ENCODE measurements around the gene KASH5.

The KASH5 gene

DNA sequence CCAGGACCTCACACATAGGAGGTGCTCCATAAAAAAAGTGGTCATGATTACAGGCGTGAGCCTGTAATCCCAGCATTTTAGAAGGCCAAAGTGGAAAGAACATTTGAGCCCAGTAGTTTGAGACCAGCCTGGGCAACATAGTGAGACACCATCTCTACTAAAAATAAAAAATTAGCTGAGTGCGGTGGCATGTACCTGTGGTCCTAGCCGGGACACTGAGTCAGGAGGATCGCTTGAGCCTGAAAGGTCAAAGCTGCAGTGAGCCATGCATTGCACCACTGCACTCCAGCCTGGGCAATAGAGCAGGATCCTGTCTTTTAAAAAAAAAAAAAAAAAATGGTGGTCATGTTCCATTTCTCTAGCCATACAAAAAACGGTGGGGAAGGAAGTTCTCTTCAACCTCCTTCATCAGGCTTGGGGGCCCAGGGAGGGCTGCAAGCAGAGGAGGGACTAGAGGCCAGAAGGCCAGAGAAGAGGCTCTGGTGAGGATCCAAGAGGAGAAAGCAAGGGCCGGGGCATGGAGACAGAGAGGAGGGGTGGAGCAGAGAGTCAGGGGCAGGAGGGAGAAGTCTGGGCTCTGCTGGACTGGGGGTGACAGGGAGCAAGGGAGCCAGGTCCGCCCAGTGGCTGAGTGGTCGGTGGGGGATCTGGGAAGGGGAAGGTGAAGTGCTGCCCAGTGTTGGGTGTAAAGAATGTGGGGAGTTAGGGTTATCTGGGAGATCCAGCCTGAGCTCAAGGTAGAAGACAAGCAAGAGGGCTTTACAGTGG, 8.9 kb downstream of the KASH5 start:
- no peak for DNase-seq

DNA sequence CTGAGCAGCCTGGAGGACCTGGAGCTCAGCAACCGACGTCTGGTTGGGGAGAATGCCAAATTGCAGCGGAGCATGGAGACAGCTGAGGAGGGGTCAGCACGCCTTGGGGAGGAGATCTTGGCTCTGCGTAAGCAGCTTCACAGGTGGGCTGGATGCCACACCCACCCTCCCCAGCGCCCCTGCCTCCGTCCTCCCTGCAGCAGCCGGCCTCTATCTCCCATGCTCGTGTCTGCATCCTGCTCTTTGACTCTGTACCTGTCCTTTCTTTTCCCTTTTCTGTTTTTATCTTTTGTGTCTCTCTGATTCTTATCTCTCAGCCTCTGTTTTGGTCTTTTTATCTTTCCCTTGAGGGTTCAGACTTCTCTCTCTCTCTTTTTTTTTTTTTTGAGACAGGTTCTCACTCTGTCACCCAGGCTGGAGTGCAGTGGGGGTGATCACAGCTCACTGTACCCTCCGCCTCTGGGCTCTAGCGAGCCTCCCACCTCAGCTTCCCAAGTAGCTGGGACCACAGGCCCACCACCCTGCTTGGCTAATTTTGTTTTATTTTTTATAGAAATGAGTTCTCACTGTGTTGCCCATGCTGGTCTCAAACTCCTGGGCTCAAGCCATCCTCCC, 10.1 kb downstream of the KASH5 start:
- no peak for DNase-seq

GRCh38 chr19:49398931-49399330, 10.9 kb downstream of the KASH5 start:
- DNase-seq: no peak

- peak; percentile 39 for DNase-seq
These were observed 12.0 kb downstream of the KASH5 start for GRCh38 chr19:49400029-49400428.

DNA sequence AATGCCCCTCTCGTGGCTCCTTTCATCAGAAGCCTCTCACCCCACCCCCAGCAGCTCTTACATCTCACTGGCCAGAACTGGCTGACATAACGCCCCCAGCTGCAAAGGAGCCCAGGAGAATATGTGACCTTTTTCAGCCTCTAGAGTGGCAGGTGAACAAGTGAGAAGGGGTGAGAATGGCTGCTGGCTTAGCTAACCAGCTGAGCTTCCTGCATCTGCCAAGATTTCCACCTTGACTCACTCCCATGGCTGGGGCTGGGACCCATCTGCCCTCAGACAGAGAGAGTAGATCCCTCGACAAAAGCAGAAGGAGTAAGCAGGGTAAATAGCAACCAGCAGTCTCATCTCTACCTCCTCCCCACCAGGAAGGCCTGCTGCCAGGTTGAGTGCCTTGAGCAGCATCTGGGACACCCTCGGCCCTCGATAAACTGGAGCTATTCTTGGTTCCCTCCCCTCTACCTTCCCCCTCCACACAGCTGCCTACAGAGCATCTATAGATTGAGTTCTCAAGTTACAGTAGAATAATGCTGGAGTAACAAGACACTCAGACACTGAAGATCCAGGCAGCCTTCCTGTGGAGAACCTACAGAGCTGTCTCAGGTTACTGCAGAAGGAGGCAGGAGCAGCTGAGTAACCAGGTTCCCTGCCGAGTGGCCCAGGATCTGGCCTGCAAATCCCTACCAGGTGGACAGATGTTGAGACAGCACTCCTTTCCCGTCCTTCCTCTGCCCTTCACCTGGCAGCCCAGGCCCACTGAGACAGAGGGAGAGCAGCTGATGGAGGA, 15.5 kb downstream of the KASH5 start:
- no peak for DNase-seq

DNA sequence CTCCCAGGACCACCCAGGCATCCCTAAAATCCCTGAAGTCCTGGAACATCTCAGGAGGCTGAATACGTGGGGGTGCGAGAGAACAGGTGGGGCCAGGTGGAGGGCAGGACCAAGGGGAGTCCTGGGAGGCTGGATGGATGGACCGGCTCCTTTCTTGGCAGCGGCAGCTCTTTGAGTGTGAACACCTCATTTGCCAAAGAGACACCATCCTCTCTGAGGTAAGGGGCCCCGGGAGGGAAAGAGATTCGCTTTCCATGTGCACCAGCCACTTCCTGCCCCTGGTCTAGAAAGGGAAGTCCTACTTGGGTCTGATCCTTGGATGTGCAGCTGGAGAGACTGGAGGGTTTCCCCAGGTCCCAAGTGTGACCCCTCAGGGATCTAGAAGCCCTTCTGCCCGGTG, 19.0 kb downstream of the KASH5 start:
- DNase-seq: no peak

DNA sequence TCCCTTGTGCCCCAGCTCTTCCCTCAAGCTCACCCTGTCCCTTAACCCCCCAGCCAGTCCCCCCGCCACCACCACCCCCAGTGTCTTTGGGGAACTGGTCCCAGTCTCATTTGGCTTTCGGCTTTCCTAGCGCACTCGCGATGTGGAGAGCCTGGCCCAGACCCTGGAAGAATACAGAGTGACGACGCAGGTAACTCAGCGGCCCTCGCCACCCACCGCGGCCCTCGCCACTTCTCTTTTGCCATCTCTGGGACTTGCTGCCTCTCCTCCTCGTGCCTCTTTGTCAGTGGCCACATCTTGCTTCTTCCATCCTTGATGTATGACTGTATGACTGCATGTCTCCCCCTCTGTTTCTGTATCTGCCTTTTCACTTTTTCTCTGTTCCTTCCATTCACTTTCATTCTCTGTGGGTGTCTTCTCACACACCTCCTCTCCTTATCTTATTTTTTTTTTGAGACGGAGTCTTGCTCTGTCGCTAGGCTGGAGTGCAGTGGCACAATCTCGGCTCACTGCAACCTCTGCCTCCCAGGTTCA, 19.5 kb downstream of the KASH5 start:
- no peak for DNase-seq

DNA sequence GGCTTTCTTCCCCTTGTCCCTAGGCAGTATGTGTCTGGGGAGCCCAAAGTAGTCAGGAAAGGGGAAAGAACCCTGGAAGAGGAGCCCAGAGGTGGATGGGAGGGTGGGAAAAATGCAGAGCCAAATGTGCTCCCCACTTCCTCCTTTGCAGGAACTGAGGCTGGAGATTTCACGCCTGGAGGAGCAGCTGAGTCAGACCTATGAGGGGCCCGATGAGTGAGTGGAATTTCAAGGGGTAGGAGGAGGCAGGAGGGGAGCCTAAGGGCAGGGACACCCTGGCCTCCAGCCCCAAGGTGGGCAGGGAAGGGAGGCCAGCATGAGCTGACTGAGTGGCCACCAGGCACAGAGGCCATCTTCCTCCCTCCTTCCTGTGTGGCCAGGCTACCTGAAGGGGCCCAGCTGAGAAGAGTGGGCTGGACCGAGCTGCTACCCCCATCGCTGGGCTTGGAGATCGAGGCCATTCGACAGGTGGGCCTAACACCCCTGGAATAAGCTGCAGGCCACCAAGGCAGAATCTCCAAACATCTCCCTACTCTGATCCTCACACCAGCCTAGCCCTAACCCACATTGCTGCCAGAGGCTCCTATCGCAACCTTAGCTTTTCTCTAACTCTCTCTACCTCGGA, 20.9 kb downstream of the KASH5 start:
- DNase-seq: peak; percentile 47

DNA sequence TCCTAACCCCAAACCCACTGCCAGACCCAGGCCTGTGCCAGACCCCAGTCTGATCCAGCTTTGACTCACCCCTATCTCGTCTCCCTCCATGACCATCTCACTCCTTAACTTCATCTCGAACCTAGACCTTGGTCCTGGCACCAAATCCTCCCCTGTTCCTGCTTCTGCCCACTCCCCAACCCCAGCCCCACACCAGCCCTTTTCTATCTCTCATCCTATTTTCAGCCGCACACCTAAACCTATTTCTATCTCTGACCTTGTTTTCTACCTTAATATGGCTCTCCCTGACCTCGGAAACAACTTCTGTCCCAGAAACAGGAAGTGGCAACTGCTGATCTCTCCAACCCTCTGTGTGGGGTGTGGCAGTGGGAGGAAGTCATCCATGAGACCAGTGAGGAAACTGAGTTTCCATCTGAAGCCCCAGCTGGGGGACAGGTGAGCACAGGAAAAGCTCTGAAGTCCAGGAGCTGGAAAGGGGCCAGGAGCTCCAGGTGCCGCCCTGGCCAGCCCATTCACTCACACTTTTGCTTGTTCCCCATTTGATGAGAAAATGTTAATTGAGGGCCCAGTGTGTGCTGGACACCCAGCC, 21.5 kb downstream of the KASH5 start:
- DNase-seq: peak; percentile 85

- DNase-seq: no peak
These were observed 23.8 kb downstream of the KASH5 start for GRCh38 chr19:49411681-49412326.

- DNase-seq: no peak
These were observed 25.3 kb downstream of the KASH5 start for GRCh38 chr19:49413348-49413747.

DNA sequence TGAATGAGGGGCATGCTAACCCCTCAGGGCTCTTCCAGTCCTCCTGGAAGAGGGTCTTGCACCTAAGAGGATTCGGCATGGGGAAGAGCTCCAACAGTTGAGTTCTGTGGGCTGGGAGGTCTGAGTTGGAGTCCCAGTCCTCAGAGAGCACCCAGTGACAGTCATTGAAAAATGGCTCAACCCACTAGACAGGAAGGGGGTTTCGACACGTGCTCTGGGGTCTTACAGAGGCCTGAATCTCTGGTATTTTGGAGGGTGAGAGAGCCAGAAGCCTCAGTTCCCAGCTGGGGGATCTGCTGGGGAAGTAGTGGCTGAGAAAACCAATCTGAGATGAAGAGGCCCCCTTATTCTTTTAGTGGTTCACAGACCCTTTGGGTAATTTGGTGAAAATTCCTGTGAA, 26.2 kb downstream of the KASH5 start:
- no peak for DNase-seq

DNA sequence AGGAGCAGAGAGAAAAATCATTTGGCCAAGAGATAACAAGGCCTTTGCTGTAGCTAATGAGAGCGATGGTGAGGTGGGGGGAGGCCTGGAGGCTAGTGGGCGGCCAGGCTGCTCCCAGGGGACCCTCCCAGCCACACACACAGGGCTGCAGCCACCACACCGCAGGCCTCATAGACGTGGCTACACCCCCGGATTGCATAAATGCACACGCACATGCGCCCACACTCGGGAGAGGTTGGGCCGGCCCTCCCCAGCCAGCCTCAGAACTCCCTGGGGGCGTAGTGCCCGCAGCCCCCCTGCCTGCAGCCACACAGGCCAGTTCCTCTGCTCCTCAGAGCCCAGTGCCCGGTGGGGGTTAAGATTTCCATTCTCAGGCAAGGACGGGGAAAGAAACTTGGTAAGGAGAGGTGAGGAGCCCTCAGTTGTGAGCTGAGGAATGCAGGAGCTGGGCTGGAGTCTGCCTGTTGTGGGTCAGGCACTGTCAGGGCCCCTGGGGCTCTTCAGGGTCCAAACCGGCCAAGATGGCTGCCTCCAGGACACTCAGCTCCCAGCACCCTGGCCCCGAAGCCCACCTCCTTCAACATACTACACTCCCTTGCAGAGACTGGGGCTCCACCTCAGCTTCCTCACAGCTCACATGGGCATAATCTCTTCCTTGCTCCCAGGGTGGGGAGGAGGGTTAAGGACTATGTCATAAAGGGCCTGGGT, 27.2 kb downstream of the KASH5 start:
- peak; percentile 73 for DNase-seq

DNA sequence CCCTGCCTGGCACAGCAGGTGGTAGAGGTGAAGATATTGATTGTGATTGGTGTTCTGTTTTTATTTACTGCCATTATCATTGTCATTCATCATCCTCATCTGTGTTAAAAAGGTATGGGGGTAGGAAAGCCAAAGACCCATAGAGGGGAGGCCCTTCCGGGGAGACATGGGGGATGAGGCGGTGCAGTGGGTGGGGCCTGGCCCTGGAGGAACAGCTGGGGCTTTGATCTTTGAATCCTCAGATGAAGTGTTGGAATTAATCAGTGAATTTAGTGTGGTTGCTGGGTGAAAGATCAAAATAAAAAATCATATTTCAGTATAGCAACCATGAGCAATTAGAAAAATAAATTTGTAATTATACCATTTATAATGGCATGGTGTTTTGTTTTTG, 27.8 kb downstream of the KASH5 start:
- DNase-seq: no peak

DNA sequence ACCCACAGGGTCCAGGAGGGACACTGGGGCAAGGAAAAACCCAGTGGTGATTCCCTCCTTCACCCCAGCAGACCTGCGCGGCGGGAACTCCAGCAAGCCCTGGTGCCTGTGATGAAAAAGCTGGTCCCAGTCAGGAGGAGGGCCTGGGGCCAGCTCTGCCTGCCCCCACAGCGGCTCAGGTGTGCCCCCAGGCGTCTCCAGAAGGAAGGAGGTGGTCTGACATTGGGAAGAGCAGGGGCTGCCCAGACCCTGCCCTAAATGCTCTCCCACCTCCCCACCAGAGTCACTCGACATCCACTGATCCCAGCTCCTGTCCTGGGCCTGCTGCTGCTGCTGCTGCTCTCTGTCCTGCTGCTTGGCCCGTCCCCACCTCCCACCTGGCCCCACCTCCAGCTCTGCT, 29.0 kb downstream of the KASH5 start:
- no peak for DNase-seq

DNA sequence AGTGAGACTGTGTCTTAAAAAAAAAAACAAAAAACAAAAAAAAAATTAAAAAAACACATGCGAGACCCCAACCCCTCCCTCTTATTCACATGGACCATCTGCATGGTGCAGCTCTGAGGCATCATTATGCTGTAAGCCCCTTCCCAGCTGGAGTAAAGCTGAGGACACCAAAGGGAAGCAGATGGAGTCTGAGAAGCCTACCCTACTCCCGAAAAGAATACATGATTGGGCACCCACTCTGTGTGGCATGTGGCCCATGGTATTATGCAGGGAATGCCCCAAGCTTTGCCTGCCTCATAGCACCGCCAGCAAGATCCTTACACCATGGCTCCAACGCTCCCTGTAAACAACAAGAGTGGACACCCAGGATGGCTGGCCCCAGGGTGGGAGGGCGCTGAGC, 30.5 kb downstream of the KASH5 start:
- no peak for DNase-seq

DNA sequence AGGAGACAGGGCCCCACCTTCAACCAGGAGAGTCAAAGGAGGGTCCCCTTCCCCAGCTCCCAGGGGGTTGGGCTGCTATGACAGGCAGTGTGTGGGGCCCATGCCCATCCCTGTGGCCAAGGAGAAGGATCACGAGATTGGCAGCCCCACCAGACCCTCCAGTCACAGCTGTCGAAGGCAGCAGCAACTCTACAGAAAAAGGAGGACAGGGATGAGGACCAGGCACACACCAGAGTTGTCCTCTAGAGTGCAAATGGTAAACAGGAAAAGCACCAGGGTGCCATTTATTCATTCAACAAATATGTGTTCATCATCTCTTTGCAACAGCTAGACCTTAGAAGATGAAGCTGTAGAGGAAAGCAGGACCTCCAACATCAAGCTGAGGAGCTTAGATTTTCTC, 31.1 kb downstream of the KASH5 start:
- DNase-seq: no peak

GRCh38 chr19:49420227-49420626, 32.2 kb downstream of the KASH5 start:
- DNase-seq: no peak

DNA sequence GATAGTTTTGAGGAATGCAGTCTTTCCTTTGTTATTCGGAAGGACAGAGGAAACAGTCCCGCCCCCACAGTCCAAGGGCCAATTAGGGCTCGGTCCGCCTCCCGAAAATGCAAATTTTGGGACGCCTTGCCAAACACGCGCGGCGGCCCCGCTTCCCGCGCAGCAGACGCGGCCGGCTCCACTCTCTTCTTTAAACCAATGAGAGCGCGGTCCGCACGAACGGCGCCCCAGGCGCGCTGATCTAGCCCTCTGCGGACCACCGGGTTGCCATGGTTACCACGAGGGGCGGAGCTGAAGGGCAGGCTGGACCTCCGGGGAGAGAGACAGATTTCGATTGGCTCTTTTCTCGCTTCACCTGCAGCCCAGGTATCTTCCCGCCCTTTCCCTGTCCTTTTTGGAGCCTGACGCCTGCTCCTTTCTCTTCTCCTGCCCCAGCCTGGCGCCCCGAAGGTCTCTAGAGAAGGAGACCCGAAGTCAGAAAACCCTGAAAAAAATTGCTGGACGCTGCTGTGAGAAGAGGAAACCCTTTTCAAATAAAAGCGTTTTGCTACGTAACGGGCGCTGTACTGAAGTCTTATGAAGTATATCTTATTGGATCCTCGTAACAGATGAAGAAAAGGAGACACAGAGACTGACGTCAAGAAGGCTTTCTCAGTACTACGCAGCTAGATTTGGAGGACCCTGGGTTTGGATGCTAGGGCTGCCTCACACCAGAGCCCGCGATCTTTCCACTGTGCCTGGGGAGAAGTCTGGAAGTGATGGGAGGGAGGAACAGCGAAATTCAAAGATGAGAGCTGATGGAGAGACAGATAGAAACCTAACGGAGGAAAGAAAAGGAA, 33.2 kb downstream of the KASH5 start:
- peak; percentile 59 for DNase-seq

DNA sequence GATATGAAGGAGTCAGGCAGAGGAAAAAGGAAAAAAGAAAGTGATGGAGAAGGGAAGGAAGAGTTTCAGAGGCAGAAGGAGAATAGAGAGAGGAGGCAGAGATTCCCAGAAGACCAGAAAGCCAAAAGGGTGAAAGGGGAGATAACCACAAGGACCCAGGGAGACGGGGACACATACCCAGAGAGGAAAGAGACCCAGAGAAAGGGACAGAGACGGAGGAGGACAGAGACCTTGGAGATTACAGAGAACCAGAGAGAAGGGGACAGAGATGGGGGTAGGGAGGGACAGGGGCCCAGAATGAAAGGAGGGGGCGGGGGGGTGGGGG, 33.8 kb downstream of the KASH5 start:
- no peak for DNase-seq
